Tibial nerve (tissue), 4 donors: ENCODE results near the gene PDLIM7. TPM values are rescaled to one million over a fixed set of nuclear protein-coding genes. Genes with fewer than 3 reads are reported as not detected.

Experiments used
- DNase-seq, 2 donors: peaks; one replicate each; pipeline ENCODE4 v3.0.0-alpha.2; 2019; ENCODE audit warnings: low spot score in 2 of 2
- H3K27ac ChIP-seq, 4 donors: fragments of 200-600 bp; sonication (generic) in 3 of 4; one replicate each; pipeline ENCODE4 v1.5.1; 2017 to 2019; ENCODE audit warnings: mild to moderate bottlenecking in 1 of 4
- H3K27me3 ChIP-seq, 2 donors: fragments of 200-600 bp; sonication (generic) in 1 of 2; one replicate each; pipeline versions ENCODE4 v1.5.1 to v1.6.0; 2017 to 2019
- H3K36me3 ChIP-seq, 3 donors: fragments of 200-600 bp; sonication (generic); one replicate each; pipeline ENCODE4 v1.5.1; 2018 to 2019
- H3K4me1 ChIP-seq, 4 donors: fragments of 200-600 bp; sonication (generic) in 3 of 4; one replicate each; pipeline ENCODE4 v1.5.1; 2017 to 2019
- H3K4me3 ChIP-seq, 4 donors: fragments of 200-600 bp; sonication (generic) in 3 of 4; one replicate each; pipeline ENCODE4 v1.5.1; 2017 to 2019; ENCODE audit warnings: mild to moderate bottlenecking in 1 of 4, moderate library complexity in 1 of 4
- H3K9me3 ChIP-seq, 4 donors: fragments of 200-600 bp; sonication (generic) in 3 of 4; one replicate each; pipeline ENCODE4 v1.5.1; 2017 to 2019
- CTCF ChIP-seq, 5 experiments: fragments of 200-600 bp in 3 of 5; fragments of 450-650 bp in 2 of 5; sonication (generic) in 3 of 5; IDR thresholded peaks; one replicate each; pipeline ENCODE4 v1.5.1; 2016 to 2019; ENCODE audit warnings: antibody characterized with exemption in 5 of 5, mild to moderate bottlenecking in 3 of 5, moderate library complexity in 2 of 5
- EP300 ChIP-seq, 2 donors: sonication (generic); formaldehyde crosslinking; IDR thresholded peaks; one replicate each; pipeline ENCODE4 v1.6.1; 2017; ENCODE audit warnings: antibody characterized with exemption in 2 of 2, mild to moderate bottlenecking in 1 of 2
- POLR2A ChIP-seq, 2 donors: fragments of 450-650 bp; IDR thresholded peaks; one replicate each; pipeline ENCODE4 v1.6.1; 2017; ENCODE audit warnings: antibody characterized with exemption in 2 of 2, mild to moderate bottlenecking in 2 of 2, moderate library complexity in 2 of 2
- WGBS, 2 donors: methylation state at CpG; one replicate each; pipeline ENCODE4 v1.1.5; 2018; 5-methylcytosine and 5-hydroxymethylcytosine counted together
- total RNA-seq, 4 donors: library from RNA; depleted of rRNA; stranded (reverse); fragments of >200 nt; gene quantifications; one replicate each; pipeline ENCODE4 v1.1.0, GENCODE V29; 2016

Gene PDLIM7
- total RNA-seq, 4 donors from 2014 or later: 78.0 to 138 (median 89.9) TPM

GRCh38 chr5:177509991-177510566 lies 12.7 kb upstream of the PDLIM7 start:
- 59 to 68% methylated on average over 10 to 11 of the region's 11 CpGs for WGBS, 2 donors
- peaks cover 2 to 58% (median 13%) of the 10 kb centered on the region in 3 donors for H3K36me3 ChIP-seq
- peak overlapping the region in 3 of 4 donors; percentile 22 to 45 (median 37) for H3K4me3 ChIP-seq
- no peak for DNase-seq
- H3K27ac ChIP-seq: peak overlapping the region in 3 of 4 donors; percentile 63 to 71 (median 68)
- H3K4me1 ChIP-seq: peaks cover 0 to 25% (median 2%) of the 10 kb centered on the region in 4 donors
- H3K27me3 ChIP-seq: no peaks in the 10 kb centered on the region
- no peak for TF ChIP-seq POLR2A (IDR thresholded peaks at IDR 0.05)
- no peaks in the 10 kb centered on the region for H3K9me3 ChIP-seq

GRCh38 chr5:177509381-177509951 lies 12.1 kb upstream of the PDLIM7 start, which contains the start of gene DOK3:
DOK3 (minus strand) TSS chr5:177509826; CDS start chr5:177509540, 286 bp downstream.
- WGBS, 2 donors: 40 to 45% methylated on average over 13 to 14 of the region's 20 CpGs
- peak within 1 kb of the TSS; percentile 20 to 45 (median 30) for H3K4me3 ChIP-seq
- no peaks in the 10 kb centered on the region for H3K27me3 ChIP-seq
- no peak for DNase-seq
- H3K27ac ChIP-seq: peak within 1 kb of the TSS in 3 of 4 donors; percentile 63 to 71 (median 68)
- H3K36me3 ChIP-seq: peaks cover 2 to 58% (median 13%) of the 10 kb centered on the region in 3 donors
- no peaks in the 10 kb centered on the region for H3K9me3 ChIP-seq
- TF ChIP-seq EP300 (IDR thresholded peaks at IDR 0.05) (no peak), POLR2A (IDR thresholded peaks at IDR 0.05) (no peak), CTCF (IDR thresholded peaks at IDR 0.05) (no peak)
- peaks cover 0 to 18% (median 2%) of the 10 kb centered on the region in 4 donors for H3K4me1 ChIP-seq

- Histone ChIP-seq H3K4me3 (peak overlapping the region; percentile 20 to 45 (median 30)), H3K4me1 (peaks cover 0 to 16% (median 2%) of the 10 kb centered on the region in 4 donors), H3K9me3 (no peaks in the 10 kb centered on the region), H3K27me3 (no peaks in the 10 kb centered on the region), H3K27ac (peak overlapping the region in 3 of 4 donors; percentile 63 to 71 (median 68)), H3K36me3 (peaks cover 3 to 58% (median 13%) of the 10 kb centered on the region in 3 donors)
- DNase-seq: no peak
- WGBS, 2 donors: 49 to 59% methylated on average over 8 of the region's 8 CpGs
- TF ChIP-seq EP300 (IDR thresholded peaks at IDR 0.05): no peak
- TF ChIP-seq POLR2A (IDR thresholded peaks at IDR 0.05): no peak
- TF ChIP-seq CTCF (IDR thresholded peaks at IDR 0.05): no peak
These were observed 11.4 kb upstream of the PDLIM7 start for GRCh38 chr5:177508837-177509236.

DNA sequence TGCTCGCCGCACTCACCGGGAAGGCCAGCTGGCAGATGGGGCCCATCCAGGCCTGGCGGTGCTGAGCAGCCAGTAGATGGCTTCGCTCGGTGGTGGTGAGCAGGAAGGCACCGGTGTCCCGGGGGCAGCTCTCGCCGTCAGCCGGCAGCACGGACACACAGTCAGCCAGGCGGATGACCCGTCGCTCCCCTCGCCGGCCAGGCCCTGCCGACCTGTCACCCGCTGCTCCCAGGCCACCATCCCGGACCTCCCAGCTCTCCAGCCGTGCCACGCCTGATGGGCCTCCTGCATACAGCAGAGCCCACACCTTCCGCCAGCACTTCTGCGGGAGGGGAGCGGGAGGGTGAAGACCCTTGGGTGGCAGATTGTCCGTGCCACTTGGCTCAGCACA lies 10.8 kb upstream of the PDLIM7 start:
- 85 to 87% methylated on average over 7 to 22 of the region's 26 CpGs for WGBS, 2 donors
- DNase-seq: no peak
- peak overlapping the region in 1 of 4 donors; percentile 71 for H3K27ac ChIP-seq
- H3K4me1 ChIP-seq: peaks cover 0 to 16% (median 2%) of the 10 kb centered on the region in 4 donors
- H3K36me3 ChIP-seq: peaks cover 2 to 54% (median 13%) of the 10 kb centered on the region in 3 donors
- no peak for TF ChIP-seq POLR2A (IDR thresholded peaks at IDR 0.05)
- TF ChIP-seq EP300 (IDR thresholded peaks at IDR 0.05): no peak
- no peak for TF ChIP-seq CTCF (IDR thresholded peaks at IDR 0.05)
- peak overlapping the region in 3 of 4 donors; percentile 22 to 45 (median 37) for H3K4me3 ChIP-seq
- no peaks in the 10 kb centered on the region for H3K27me3 ChIP-seq
- no peaks in the 10 kb centered on the region for H3K9me3 ChIP-seq

DNA sequence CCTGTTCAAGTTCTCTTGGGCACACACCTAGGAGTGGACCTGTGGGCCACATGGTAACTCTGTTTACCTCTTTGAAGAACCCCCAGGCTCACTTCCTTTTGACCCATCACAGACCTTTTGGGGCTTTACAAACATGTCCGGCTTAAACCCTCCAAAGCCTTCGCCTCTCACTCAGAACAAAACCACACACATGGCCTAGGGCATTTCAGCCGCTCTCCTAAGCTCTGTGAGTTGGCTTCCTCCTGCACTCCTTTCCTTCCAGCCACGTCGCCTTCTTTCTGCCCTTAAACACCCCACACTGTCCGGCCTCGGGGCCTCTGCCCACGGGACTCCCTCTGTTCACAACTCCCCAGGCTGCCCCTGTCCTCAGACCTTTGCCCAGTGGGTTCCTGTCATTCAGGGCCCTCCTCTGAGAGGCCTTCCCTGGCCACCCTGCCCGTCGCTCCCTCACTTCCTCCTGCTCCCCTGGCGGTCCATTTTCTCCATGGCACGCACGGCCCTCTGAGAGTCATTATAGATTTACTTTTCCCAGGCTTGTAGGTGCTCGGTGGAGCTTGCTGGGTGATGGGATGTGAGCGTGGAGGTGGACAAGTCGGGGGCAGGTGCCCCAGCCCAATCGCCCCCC lies 10.3 kb upstream of the PDLIM7 start:
- H3K4me1 ChIP-seq: peaks cover 0 to 19% (median 2%) of the 10 kb centered on the region in 4 donors
- H3K4me3 ChIP-seq: peak overlapping the region in 1 of 4 donors; percentile 45
- DNase-seq: no peak
- H3K36me3 ChIP-seq: peaks cover 2 to 49% (median 9%) of the 10 kb centered on the region in 3 donors
- TF ChIP-seq POLR2A (IDR thresholded peaks at IDR 0.05) (no peak), EP300 (IDR thresholded peaks at IDR 0.05) (no peak), CTCF (IDR thresholded peaks at IDR 0.05) (no peak)
- WGBS, 2 donors: 74 to 79% methylated on average over 17 of the region's 17 CpGs
- no peak overlapping the region for H3K27ac ChIP-seq
- no peaks in the 10 kb centered on the region for H3K9me3 ChIP-seq
- H3K27me3 ChIP-seq: no peaks in the 10 kb centered on the region
